Transverse colon (tissue), 4 donors: ENCODE results near the gene TTLL7. TPM values are rescaled to one million over a fixed set of nuclear protein-coding genes. Genes with fewer than 3 reads are reported as not detected.

ENCODE experiments used
- DNase-seq: peaks from one replicate; pipeline ENCODE4 v3.0.0-alpha.2; 2019
- H3K27ac ChIP-seq, 4 donors: fragments of 200-600 bp; sonication (generic); 2 replicates each; pipeline ENCODE4 v1.5.1; 2016 to 2018; ENCODE audit warnings: inconsistent platforms in 4 of 4
- H3K27me3 ChIP-seq: fragments of 200-600 bp; sonication (generic); 2 replicates; pipeline ENCODE4 v1.5.1; 2017; ENCODE audit warnings: inconsistent platforms
- H3K36me3 ChIP-seq, 4 donors: fragments of 200-600 bp; sonication (generic); 2 replicates each; pipeline ENCODE4 v1.5.1; 2017 to 2019; ENCODE audit warnings: inconsistent platforms in 4 of 4
- H3K4me1 ChIP-seq, 4 donors: fragments of 200-600 bp; sonication (generic); 2 replicates each; pipeline ENCODE4 v1.5.1; 2017 to 2020; ENCODE audit warnings: inconsistent platforms in 4 of 4
- H3K4me3 ChIP-seq, 4 donors: fragments of 200-600 bp; sonication (generic); 1 replicate in 1 of 4; 2 replicates in 3 of 4; pipeline versions ENCODE4 v1.5.1 to v1.6.1; 2017 to 2019; ENCODE audit warnings: inconsistent platforms in 4 of 4
- H3K9me3 ChIP-seq, 2 donors: fragments of 200-600 bp; sonication (generic); 2 replicates each; pipeline ENCODE4 v1.5.1; 2017 to 2019; ENCODE audit warnings: inconsistent platforms in 2 of 2
- EP300 ChIP-seq: sonication (generic); formaldehyde crosslinking; IDR thresholded peaks from one replicate; pipeline ENCODE4 v1.6.1; 2017; ENCODE audit warnings: antibody characterized with exemption, low read depth
- POLR2A ChIP-seq: fragments of 450-650 bp; IDR thresholded peaks from one replicate; pipeline ENCODE4 v1.6.1; 2016; ENCODE audit warnings: antibody characterized with exemption, mild to moderate bottlenecking, moderate library complexity
- POLR2AphosphoS5 ChIP-seq, 3 donors: sonication (generic); formaldehyde crosslinking; IDR thresholded peaks; one replicate each; pipeline ENCODE4 v1.6.1; 2016; ENCODE audit warnings: antibody characterized with exemption in 3 of 3
- whole genome bisulfite sequencing, 2 donors: methylation state at CpG; one replicate each; pipeline ENCODE4 v1.1.5; 2018; ENCODE audit warnings: low coverage in 1 of 2; 5-methylcytosine and 5-hydroxymethylcytosine counted together
- in situ Hi-C, 4 donors: fragments of 200-750 bp; cut with MboI; loops; one replicate each; pipeline versions ENCODE4 v1.15.0 to v1.15.1; 2017; ENCODE audit warnings: low sequenced_read_pairs in 3 of 4, low pct_ligation_motif_present in 1 of 4, low pct_unique_long_range_greater_than_20kb in 1 of 4
- intact Hi-C: fragments of 100-400 bp; cut with DNase I; formaldehyde crosslinking; loops from one replicate; pipeline ENCODE4 v1.15.1; 2023; ENCODE audit warnings: low total_unique reads
- total RNA-seq, 4 donors: library from RNA; depleted of rRNA; stranded (reverse); fragments of >200 nt; gene quantifications; one replicate each; pipeline ENCODE4 v1.1.0, GENCODE V29; 2016
- TF ChIP-seq, protein P1 (sequence below), 5 experiments: fragments of 200-600 bp in 3 of 5; fragments of 450-650 bp in 2 of 5; sonication (generic) in 3 of 5; IDR thresholded peaks; 1 replicate in 2 of 5; 2 replicates in 3 of 5; pipeline ENCODE4 v1.5.1; 2016 to 2017; ENCODE audit warnings: antibody characterized with exemption in 5 of 5, inconsistent platforms in 3 of 5, mild to moderate bottlenecking in 2 of 5, moderate library complexity in 1 of 5

TTLL7 gene
- total RNA-seq, 4 donors from 2014 or later: 2.7 to 9.5 (median 4.2) TPM

DNA sequence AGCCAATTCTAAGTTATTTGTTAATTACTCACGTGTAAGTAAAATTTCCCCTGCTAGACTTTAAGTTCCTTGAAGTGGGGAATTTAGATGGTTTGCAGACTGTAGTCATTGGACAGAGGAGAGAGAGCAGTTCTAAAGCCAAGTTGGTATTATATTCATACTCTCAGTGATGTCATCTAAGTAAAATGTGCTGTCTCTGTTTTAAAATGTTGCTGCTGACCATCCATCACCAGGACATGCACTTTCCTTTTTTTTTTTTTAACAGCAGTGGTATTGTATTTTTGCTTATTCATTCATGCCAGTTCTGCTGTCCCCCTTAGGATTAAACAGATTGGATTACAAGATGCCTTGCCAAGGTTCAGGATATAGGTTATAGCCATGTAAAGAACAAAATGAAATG is 2.3 kb downstream of the TTLL7 start:
- H3K27me3 ChIP-seq: peaks cover 28% of the 10 kb centered on the region
- H3K4me3 ChIP-seq: no peak overlapping the region
- in situ Hi-C loops (no loop called here), intact Hi-C loops (no loop called here)
- TF ChIP-seq EP300 (no peak), POLR2A (no peak), POLR2AphosphoS5 (IDR thresholded peaks at IDR 0.05) (peak in 1 of 3 donors; percentile 10)
- TF ChIP-seq, protein P1, sequence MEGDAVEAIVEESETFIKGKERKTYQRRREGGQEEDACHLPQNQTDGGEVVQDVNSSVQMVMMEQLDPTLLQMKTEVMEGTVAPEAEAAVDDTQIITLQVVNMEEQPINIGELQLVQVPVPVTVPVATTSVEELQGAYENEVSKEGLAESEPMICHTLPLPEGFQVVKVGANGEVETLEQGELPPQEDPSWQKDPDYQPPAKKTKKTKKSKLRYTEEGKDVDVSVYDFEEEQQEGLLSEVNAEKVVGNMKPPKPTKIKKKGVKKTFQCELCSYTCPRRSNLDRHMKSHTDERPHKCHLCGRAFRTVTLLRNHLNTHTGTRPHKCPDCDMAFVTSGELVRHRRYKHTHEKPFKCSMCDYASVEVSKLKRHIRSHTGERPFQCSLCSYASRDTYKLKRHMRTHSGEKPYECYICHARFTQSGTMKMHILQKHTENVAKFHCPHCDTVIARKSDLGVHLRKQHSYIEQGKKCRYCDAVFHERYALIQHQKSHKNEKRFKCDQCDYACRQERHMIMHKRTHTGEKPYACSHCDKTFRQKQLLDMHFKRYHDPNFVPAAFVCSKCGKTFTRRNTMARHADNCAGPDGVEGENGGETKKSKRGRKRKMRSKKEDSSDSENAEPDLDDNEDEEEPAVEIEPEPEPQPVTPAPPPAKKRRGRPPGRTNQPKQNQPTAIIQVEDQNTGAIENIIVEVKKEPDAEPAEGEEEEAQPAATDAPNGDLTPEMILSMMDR (IDR thresholded peaks at IDR 0.05): no peak
- peak overlapping the region in 2 of 4 donors; percentile 21 to 80 for H3K27ac ChIP-seq
- 17 to 22% methylated on average over 1 of the region's 1 CpG for WGBS, 2 donors
- H3K9me3 ChIP-seq: no peaks in the 10 kb centered on the region
- H3K4me1 ChIP-seq: peaks cover 0 to 11% (median 8%) of the 10 kb centered on the region in 4 donors
- H3K36me3 ChIP-seq: no peaks in the 10 kb centered on the region
- DNase-seq: no peak

DNA sequence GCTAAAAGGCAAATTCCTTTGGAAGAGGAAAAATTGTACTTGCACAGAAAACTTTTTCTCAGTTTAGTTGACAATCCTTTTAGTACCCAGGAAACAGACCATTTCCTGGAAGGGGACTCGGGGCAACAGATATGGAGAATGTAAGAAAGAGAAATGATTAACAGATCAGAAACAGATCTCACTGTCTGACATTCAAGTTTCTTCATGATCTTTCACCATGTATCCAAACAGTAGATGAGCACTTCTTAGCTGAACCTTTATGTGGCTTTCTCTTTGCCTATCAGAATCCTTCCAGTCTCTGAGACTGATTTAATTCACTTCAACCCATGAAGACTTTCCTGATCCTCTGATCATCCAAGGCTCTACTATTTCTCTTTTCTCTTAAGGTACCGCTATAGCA is 2.7 kb downstream of the TTLL7 start:
- no peak for DNase-seq
- peaks cover 0 to 11% (median 8%) of the 10 kb centered on the region in 4 donors for H3K4me1 ChIP-seq
- H3K27ac ChIP-seq: peak overlapping the region in 2 of 4 donors; percentile 21 to 80
- H3K9me3 ChIP-seq: no peaks in the 10 kb centered on the region
- H3K27me3 ChIP-seq: peaks cover 27% of the 10 kb centered on the region
- intact Hi-C loops: no loop called here
- in situ Hi-C loops: no loop called here
- WGBS, 2 donors: 49% methylated on average over 2 of the region's 2 CpGs
- H3K4me3 ChIP-seq: no peak overlapping the region
- TF ChIP-seq, protein P1 (IDR thresholded peaks at IDR 0.05): no peak
- no peak for TF ChIP-seq EP300
- TF ChIP-seq POLR2A: no peak
- H3K36me3 ChIP-seq: no peaks in the 10 kb centered on the region

DNA sequence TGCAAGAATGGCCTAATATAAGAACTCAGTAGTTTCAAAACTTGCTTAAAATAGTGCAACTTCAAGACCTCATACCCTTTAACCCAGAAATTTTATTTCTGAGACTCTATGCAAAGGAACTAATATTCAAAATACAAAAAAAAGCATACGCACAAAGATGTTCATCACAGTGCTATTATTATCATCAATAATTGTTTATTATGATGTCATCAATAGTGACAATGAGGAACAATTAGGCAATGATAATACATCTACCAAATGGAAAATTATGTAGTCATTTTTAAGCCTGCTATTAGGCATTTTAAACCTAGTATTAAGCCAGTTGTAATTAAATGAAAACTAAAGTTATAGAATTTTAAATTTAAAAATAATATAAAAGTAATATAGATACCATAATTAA is 3.3 kb downstream of the TTLL7 start:
- Histone ChIP-seq H3K9me3 (no peaks in the 10 kb centered on the region), H3K36me3 (no peaks in the 10 kb centered on the region), H3K4me1 (peaks cover 0 to 11% (median 8%) of the 10 kb centered on the region in 4 donors), H3K27me3 (peaks cover 22% of the 10 kb centered on the region), H3K4me3 (no peak overlapping the region), H3K27ac (no peak overlapping the region)
- intact Hi-C loops: no loop called here
- no peak for TF ChIP-seq EP300
- TF ChIP-seq POLR2A: no peak
- no peak for TF ChIP-seq POLR2AphosphoS5 (IDR thresholded peaks at IDR 0.05)
- TF ChIP-seq, protein P1 (IDR thresholded peaks at IDR 0.05): no peak
- in situ Hi-C loops: no loop called here
- 71 to 87% methylated on average over 1 of the region's 1 CpG for WGBS, 2 donors
- DNase-seq: no peak

DNA sequence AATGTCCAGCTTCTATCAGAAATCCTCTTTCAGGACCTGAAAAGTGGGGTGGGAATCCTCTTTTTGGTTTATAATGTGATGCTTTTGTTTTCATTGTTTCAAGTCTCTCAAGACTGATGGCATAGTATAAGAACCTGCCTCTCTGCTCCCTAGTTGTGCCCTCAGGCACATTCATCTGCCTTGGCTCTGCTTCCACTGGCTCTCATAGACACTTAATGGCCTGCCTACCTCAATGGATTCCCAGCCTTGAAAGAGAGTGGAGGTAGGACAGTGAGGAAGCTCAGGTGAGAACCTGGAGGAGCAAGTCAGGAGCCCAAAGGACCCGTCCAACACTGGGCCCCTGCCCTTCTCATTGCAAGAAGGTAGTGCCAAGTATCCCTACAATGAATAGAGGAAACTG is 4.8 kb downstream of the TTLL7 start:
- H3K4me3 ChIP-seq: no peak overlapping the region
- intact Hi-C loops: no loop called here
- in situ Hi-C loops: no loop called here
- WGBS, 2 donors: 67% methylated on average over 1 of the region's 1 CpG; no CpG with 5 or more reads in 1 of the 2 donors
- H3K9me3 ChIP-seq: no peaks in the 10 kb centered on the region
- H3K36me3 ChIP-seq: no peaks in the 10 kb centered on the region
- TF ChIP-seq POLR2A (no peak), EP300 (no peak), POLR2AphosphoS5 (IDR thresholded peaks at IDR 0.05) (no peak)
- TF ChIP-seq, protein P1 (IDR thresholded peaks at IDR 0.05): no peak
- no peak overlapping the region for H3K27ac ChIP-seq
- peaks cover 0 to 6% (median 5%) of the 10 kb centered on the region in 4 donors for H3K4me1 ChIP-seq
- H3K27me3 ChIP-seq: peaks cover 19% of the 10 kb centered on the region
- no peak for DNase-seq
